Psoas muscle (tissue), 8 donors: ENCODE results near the gene TAGLN2. TPM values are rescaled to one million over a fixed set of nuclear protein-coding genes. Genes with fewer than 3 reads are reported as not detected.
A peak's percentile ranks its signal among the peaks of the same experiment; 100 is the strongest.
"Not testable (repeated sequence)": the region's sequence is repeated elsewhere in the genome, so short reads cannot be mapped to it uniquely, and the experiment has no call there.

Source experiments
- ATAC-seq, 4 donors: fragments of 200-7000 bp; cut with Tn5 transposase; one replicate each; pipeline ENCODE4 v1.9.1; 2020; ENCODE audit warnings: moderate library complexity in 3 of 4, mild to moderate bottlenecking in 2 of 4
- DNase-seq, 2 donors: peaks; one replicate each; pipeline ENCODE4 v3.0.0-alpha.2; 2020
- H3K27ac ChIP-seq: fragments of 200-600 bp; one replicate; pipeline ENCODE4 v1.8.0; 2022
- H3K27me3 ChIP-seq, 3 donors: fragments of 200-600 bp in 1 of 3; one replicate each; pipeline versions ENCODE4 v1.6.1 to v1.8.0; 2013 to 2022; ENCODE audit warnings: low read length in 2 of 3, mild to moderate bottlenecking in 2 of 3, moderate library complexity in 1 of 3; ENCODE audit not compliant: insufficient read depth in 3 of 3
- H3K36me3 ChIP-seq, 2 donors: fragments of 200-600 bp in 1 of 2; one replicate each; pipeline versions ENCODE4 v1.6.1 to v1.8.0; 2013 to 2022; ENCODE audit warnings: low read depth in 1 of 2, mild to moderate bottlenecking in 1 of 2, moderate library complexity in 1 of 2; ENCODE audit not compliant: insufficient read depth in 1 of 2
- H3K4me1 ChIP-seq: fragments of 200-600 bp; one replicate; pipeline ENCODE4 v1.8.0; 2022
- H3K4me3 ChIP-seq: fragments of 200-600 bp; one replicate; pipeline ENCODE4 v1.8.0; 2022; ENCODE audit warnings: mild to moderate bottlenecking
- H3K9me3 ChIP-seq: fragments of 200-600 bp; one replicate; pipeline ENCODE4 v1.8.0; 2022
- WGBS, 3 donors: extraction: QIAGEN DNeasy Blood & Tissue Kit; methylation state at CpG; one replicate each; pipeline versions ENCODE4 v1.1.6 to v1.1.7; 2013; 5-methylcytosine and 5-hydroxymethylcytosine counted together
- intact Hi-C, 2 donors: fragments of 100-400 bp; cut with DNase I; formaldehyde crosslinking; loops; one replicate each; pipeline versions ENCODE4 v1.11.0 to v1.14.2; 2022
- polyA plus RNA-seq, 3 donors: library from polyadenylated mRNA; stranded (reverse); fragments of 200-250 nt; gene quantifications; one replicate each; pipeline ENCODE4 v1.2.3, GENCODE V29; 2013
- total RNA-seq, 4 donors: library from RNA; stranded (reverse); fragmentation: NEBNext Ultra II Directional in 2 of 4; extraction: Animal tissue kit (Norgen Biotek cat#: 25700) in 2 of 4; gene quantifications; one replicate each; pipeline versions ENCODE4 v1.2.1 to v1.2.4, GENCODE V29; 2021 to 2023
- TF ChIP-seq, protein P1 (sequence below): fragments of 200-600 bp; IDR thresholded peaks from one replicate; pipeline ENCODE4 v1.8.0; 2022; ENCODE audit warnings: antibody characterized with exemption
- donor health status: healthy with polysubstance abuse.
- donor health status: DM: no; HTN: no; CAD: no; lungs with moderate emphysema.
- donor health status: Bipolar disorder and iron deficiency.
- donor health status: healthy.
- donor health status: DM: yes; HTN: yes; CAD: no.
- donor health status: DM: no; HTN: no; CAD: no.
- donor health status: DM: no; HTN: no; CAD: no.
- donor health status: DM: yes; HTN: yes; CAD: no.

The TAGLN2 gene
- total and polyA plus RNA-seq, 7 donors, result 29.6 to 91.6 (median 46.0) TPM

DNA sequence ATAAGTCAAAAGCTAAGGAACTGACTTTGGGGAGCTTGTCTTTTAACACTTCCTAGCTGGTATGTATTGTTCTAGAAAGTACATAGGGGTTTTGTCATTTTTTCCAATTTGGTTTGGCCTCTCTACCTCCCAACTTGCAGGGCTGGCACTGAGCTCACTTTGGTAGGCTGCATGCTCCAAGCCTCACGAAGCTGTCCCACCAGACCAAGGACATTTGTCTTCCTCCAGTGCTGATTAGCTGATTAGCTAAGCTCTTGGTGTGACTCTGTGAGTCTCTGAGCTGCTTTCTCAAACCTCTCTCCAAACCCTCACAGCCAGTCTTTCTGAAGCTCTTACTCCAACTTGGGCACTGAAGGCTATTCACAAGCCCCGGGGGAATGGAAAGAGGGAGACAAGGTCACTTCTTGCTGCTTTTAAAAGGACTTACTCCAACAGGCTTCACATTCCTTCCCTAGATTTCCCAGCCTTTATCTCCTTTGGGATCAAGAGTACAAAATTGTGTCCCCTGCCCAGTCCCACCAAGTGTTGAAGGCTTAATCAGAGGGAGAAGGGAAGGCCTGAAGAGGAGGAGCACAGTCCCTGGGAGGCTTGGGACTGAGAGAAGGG, 24.4 kb downstream of the TAGLN2 start:
- no peak for ATAC-seq
- TF ChIP-seq, protein P1, sequence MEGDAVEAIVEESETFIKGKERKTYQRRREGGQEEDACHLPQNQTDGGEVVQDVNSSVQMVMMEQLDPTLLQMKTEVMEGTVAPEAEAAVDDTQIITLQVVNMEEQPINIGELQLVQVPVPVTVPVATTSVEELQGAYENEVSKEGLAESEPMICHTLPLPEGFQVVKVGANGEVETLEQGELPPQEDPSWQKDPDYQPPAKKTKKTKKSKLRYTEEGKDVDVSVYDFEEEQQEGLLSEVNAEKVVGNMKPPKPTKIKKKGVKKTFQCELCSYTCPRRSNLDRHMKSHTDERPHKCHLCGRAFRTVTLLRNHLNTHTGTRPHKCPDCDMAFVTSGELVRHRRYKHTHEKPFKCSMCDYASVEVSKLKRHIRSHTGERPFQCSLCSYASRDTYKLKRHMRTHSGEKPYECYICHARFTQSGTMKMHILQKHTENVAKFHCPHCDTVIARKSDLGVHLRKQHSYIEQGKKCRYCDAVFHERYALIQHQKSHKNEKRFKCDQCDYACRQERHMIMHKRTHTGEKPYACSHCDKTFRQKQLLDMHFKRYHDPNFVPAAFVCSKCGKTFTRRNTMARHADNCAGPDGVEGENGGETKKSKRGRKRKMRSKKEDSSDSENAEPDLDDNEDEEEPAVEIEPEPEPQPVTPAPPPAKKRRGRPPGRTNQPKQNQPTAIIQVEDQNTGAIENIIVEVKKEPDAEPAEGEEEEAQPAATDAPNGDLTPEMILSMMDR, result no peak
- no peak overlapping the region for H3K27ac ChIP-seq
- H3K9me3 ChIP-seq, result no peaks in the 10 kb centered on the region
- H3K4me1 ChIP-seq, result peaks cover 4% of the 10 kb centered on the region
- H3K27me3 ChIP-seq, result peaks cover 0 to 6% (median 0%) of the 10 kb centered on the region in 3 donors
- no peak for DNase-seq
- no peak overlapping the region for H3K4me3 ChIP-seq
- intact Hi-C loops, result no loop called here
- WGBS, 3 donors, result 53 to 67% (median 65%) methylated on average over 2 of the region's 2 CpGs
- no peaks in the 10 kb centered on the region for H3K36me3 ChIP-seq

DNA sequence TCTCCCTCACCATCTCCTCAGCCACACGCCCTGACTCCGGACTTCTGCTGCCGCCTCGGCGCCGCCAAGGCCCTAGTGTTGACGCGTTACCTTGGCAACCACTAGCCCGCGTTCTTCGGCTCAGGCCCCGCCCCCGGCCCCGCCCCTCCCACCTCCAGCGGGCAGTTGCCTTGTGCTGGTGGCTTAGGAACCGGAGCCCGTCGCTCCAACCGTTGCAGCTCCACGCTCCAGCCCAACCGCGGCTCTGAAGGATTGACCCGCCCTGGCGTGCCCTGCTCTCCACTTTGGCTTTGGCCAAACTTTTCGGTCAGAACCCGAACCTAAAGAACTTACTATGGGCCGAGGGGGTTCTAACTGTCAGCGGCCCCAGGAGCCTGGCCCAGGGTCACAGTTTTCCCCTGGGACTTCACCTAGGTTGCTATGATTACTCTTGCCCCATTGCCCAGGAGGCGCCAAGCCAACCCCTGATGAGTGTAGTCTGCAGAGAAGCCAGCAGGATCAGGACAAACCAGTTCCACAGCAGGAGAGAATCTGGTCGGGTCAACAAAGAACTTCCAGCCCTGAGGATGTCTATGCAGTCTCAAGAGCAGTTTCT, 25.1 kb downstream of the TAGLN2 start, which contains the start of gene CFAP45:
Gene CFAP45 (minus strand): TSS at position 80 of the 595 bp plus-strand sequence. CDS start 67 bp downstream, at position 13.
- WGBS, 3 donors, result 15 to 20% (median 20%) methylated on average over 30 of the region's 30 CpGs
- H3K27me3 ChIP-seq, result peaks cover 0 to 6% (median 0%) of the 10 kb centered on the region in 3 donors
- DNase-seq, result peak; percentile 76 to 82
- H3K4me1 ChIP-seq, result peaks cover 4% of the 10 kb centered on the region
- peak; percentile 46 to 74 (median 58) for ATAC-seq
- H3K4me3 ChIP-seq, result no peak within 1 kb of the TSS
- H3K27ac ChIP-seq, result no peak within 1 kb of the TSS
- TF ChIP-seq, protein P1, result no peak
- no peaks in the 10 kb centered on the region for H3K36me3 ChIP-seq
- no peaks in the 10 kb centered on the region for H3K9me3 ChIP-seq
- intact Hi-C loops, result no loop called here

- not testable (repeated sequence) for H3K36me3 ChIP-seq, ATAC-seq, H3K27me3 ChIP-seq, DNase-seq, H3K4me1 ChIP-seq, H3K27ac ChIP-seq, H3K4me3 ChIP-seq, H3K9me3 ChIP-seq
- intact Hi-C loops, result loop anchor here in 1 of 2 donors (10.0 kb wide), 1 partner anchor 765 kb away; no protein-coding TSS in a partner anchor
- WGBS, 3 donors, result 90 to 93% (median 91%) methylated on average over 11 to 13 of the region's 15 CpGs
These were observed 25.7 kb downstream of the TAGLN2 start for GRCh38 chr1:159899634-159900033.

GRCh38 chr1:159898527-159898926, 26.8 kb downstream of the TAGLN2 start:
- TF ChIP-seq, protein P1, result no peak
- 94 to 97% (median 95%) methylated on average over 3 of the region's 3 CpGs for WGBS, 3 donors
- intact Hi-C loops, result loop anchor here in 1 of 2 donors (10.0 kb wide), 1 partner anchor 764 kb away; no protein-coding TSS in a partner anchor

GRCh38 chr1:159897962-159898361, 27.3 kb downstream of the TAGLN2 start:
- Histone ChIP-seq H3K4me1 (peaks cover 4% of the 10 kb centered on the region), H3K36me3 (no peaks in the 10 kb centered on the region), H3K27ac (no peak overlapping the region), H3K9me3 (no peaks in the 10 kb centered on the region), H3K27me3 (peaks cover 0 to 6% (median 0%) of the 10 kb centered on the region in 3 donors), H3K4me3 (no peak overlapping the region)
- DNase-seq (no peak), ATAC-seq (no peak)
- intact Hi-C loops, result loop anchor here in 1 of 2 donors (10.0 kb wide), 1 partner anchor 763 kb away; no protein-coding TSS in a partner anchor
- TF ChIP-seq, protein P1, result no peak
- WGBS, 3 donors, result 86 to 94% (median 90%) methylated on average over 3 of the region's 3 CpGs

More at GRCh38 chr1:159898527-159898926, 26.8 kb downstream of the TAGLN2 start:
- H3K27ac ChIP-seq, result no peak overlapping the region
- no peak for DNase-seq
- ATAC-seq, result no peak
- no peaks in the 10 kb centered on the region for H3K36me3 ChIP-seq
- H3K4me3 ChIP-seq, result no peak overlapping the region
- peaks cover 0 to 6% (median 0%) of the 10 kb centered on the region in 3 donors for H3K27me3 ChIP-seq
- peaks cover 4% of the 10 kb centered on the region for H3K4me1 ChIP-seq
- no peaks in the 10 kb centered on the region for H3K9me3 ChIP-seq
